B cell (primary cell): ENCODE data around the gene POFUT2. TPM values are rescaled to one million over a fixed set of nuclear protein-coding genes. Genes with fewer than 3 reads are reported as not detected.

Experiments used
- ATAC-seq: fragments of 200-7000 bp; cut with Tn5 transposase; one replicate; pipeline ENCODE4 v1.10.0; 2021; ENCODE audit warnings: low read depth, mild to moderate bottlenecking, moderate number of reproducible peaks, moderate library complexity
- CTCF ChIA-PET: fragments of 350-600 bp; sonication (Branson Sonifier 250); formaldehyde crosslinking; loops from one replicate; lab custom pipeline; 2021; ENCODE audit warnings: antibody characterized with exemption, inconsistent platforms; lab: Charles Lee
- POLR2A ChIA-PET: fragments of 350-600 bp; sonication (Branson Sonifier 250); formaldehyde crosslinking; loops from one replicate; lab custom pipeline; 2021; ENCODE audit warnings: antibody characterized with exemption; lab: Charles Lee
- DNase-seq: peaks from one replicate; pipeline ENCODE4 v3.0.0; 2013
- H2AFZ ChIP-seq: 2 replicates; pipeline ENCODE4 v1.6.1; 2012; ENCODE audit warnings: mild to moderate bottlenecking, low read depth, low read length; ENCODE audit not compliant: insufficient read depth, poor library complexity, severe bottlenecking
- H3K27ac ChIP-seq, 2 donors: 1 replicate in 1 of 2; 2 replicates in 1 of 2; pipeline ENCODE4 v1.5.1; 2012 to 2013; ENCODE audit warnings: low read length in 2 of 2, mild to moderate bottlenecking in 2 of 2, moderate library complexity in 1 of 2
- H3K27me3 ChIP-seq, 4 experiments: fragments of 200-600 bp in 1 of 4; sonication (generic) in 1 of 4; replicated peaks in 1 of 4; 1 replicate in 2 of 4; 2 replicates in 2 of 4; pipeline versions ENCODE4 v1.6.1 to v1.7.0; 2013 to 2016; ENCODE audit warnings: low read length in 3 of 4, mild to moderate bottlenecking in 2 of 4, mixed read lengths in 1 of 4, moderate library complexity in 1 of 4; ENCODE audit not compliant: insufficient read depth in 4 of 4, control insufficient read depth in 3 of 4; ENCODE audit errors: control extremely low read depth in 1 of 4
- H3K36me3 ChIP-seq, 2 experiments: replicated peaks in 1 of 2; 1 replicate in 1 of 2; 2 replicates in 1 of 2; pipeline versions ENCODE4 v1.6.1 to v1.7.1; 2013; ENCODE audit warnings: low read length in 1 of 2; ENCODE audit not compliant: insufficient read depth in 2 of 2, control insufficient read depth in 1 of 2; ENCODE audit errors: control extremely low read depth in 1 of 2, extremely low read depth in 1 of 2
- H3K4me1 ChIP-seq, 2 donors: fragments of 200-600 bp in 1 of 2; sonication (generic) in 1 of 2; 1 replicate in 1 of 2; 2 replicates in 1 of 2; pipeline versions ENCODE4 v1.5.1 to v1.6.1; 2013 to 2017; ENCODE audit warnings: low read length in 2 of 2; ENCODE audit not compliant: control insufficient read depth in 2 of 2, insufficient read depth in 2 of 2
- H3K4me2 ChIP-seq: replicated peaks from 2 replicates; pipeline ENCODE3; 2012; ENCODE audit warnings: mild to moderate bottlenecking, low read depth, low read length; ENCODE audit not compliant: poor library complexity, severe bottlenecking
- H3K4me3 ChIP-seq, 5 experiments: fragments of 200-600 bp in 1 of 5; sonication (generic) in 1 of 5; 1 replicate in 3 of 5; 2 replicates in 2 of 5; pipeline versions ENCODE4 v1.5.1 to v1.7.0; 2011 to 2016; ENCODE audit warnings: low read length in 4 of 5, mild to moderate bottlenecking in 4 of 5, low read depth in 2 of 5, control low read depth in 1 of 5, moderate library complexity in 1 of 5; ENCODE audit not compliant: insufficient read depth in 1 of 5; ENCODE audit errors: control extremely low read depth in 1 of 5, extremely low read depth in 1 of 5
- H3K79me2 ChIP-seq: fragments of 200-600 bp; sonication (generic); one replicate; pipeline ENCODE4 v1.6.0; 2016; ENCODE audit warnings: low read length; ENCODE audit not compliant: control insufficient read depth, insufficient read depth
- H3K9ac ChIP-seq: fragments of 200-600 bp; sonication (generic); 2 replicates; pipeline ENCODE4 v1.6.1; 2017; ENCODE audit warnings: mild to moderate bottlenecking, low read length, moderate library complexity
- H3K9me3 ChIP-seq, 3 donors: one replicate each; pipeline versions ENCODE4 v1.6.1 to v1.7.1; 2013; ENCODE audit warnings: low read length in 2 of 3; ENCODE audit not compliant: control insufficient read depth in 2 of 3, insufficient read depth in 1 of 3; ENCODE audit errors: control extremely low read depth in 1 of 3
- H4K20me1 ChIP-seq: 2 replicates; pipeline ENCODE4 v1.6.0; 2012; ENCODE audit warnings: mild to moderate bottlenecking, low read length; ENCODE audit not compliant: insufficient read depth, control insufficient read depth, poor library complexity, severe bottlenecking
- H3K27ac Mint-ChIP-seq: one replicate; pipeline ENCODE4 v1.8.0; 2021; ENCODE audit warnings: mixed read lengths
- H3K27me3 Mint-ChIP-seq: one replicate; pipeline ENCODE4 v1.8.0; 2021; ENCODE audit warnings: mixed read lengths
- H3K4me1 Mint-ChIP-seq: one replicate; pipeline ENCODE4 v1.8.0; 2021; ENCODE audit warnings: mixed read lengths
- H3K4me3 Mint-ChIP-seq: one replicate; pipeline ENCODE4 v1.8.0; 2021; ENCODE audit warnings: mixed read lengths
- H3K9me3 Mint-ChIP-seq: one replicate; pipeline ENCODE4 v1.8.0; 2022; ENCODE audit warnings: mixed read lengths; ENCODE audit not compliant: insufficient read depth
- EZH2 ChIP-seq: IDR thresholded peaks from 2 replicates; pipeline ENCODE4 v1.6.1; 2012; ENCODE audit warnings: borderline replicate concordance, low read depth, mild to moderate bottlenecking, moderate library complexity, low read length; ENCODE audit not compliant: insufficient read depth, poor library complexity, severe bottlenecking
- WGBS: methylation state at CpG from one replicate; pipeline ENCODE4 v1.1.5; 2013; ENCODE audit warnings: missing lambda C conversion rate; ENCODE audit not compliant: insufficient coverage; 5-methylcytosine and 5-hydroxymethylcytosine counted together
- intact Hi-C: fragments of 100-400 bp; cut with micrococcal nuclease; formaldehyde crosslinking; loops from one replicate; pipeline ENCODE4 v1.10.0; 2022
- polyA plus RNA-seq: library from polyadenylated mRNA; depleted of rRNA; stranded (reverse); fragments of >200 nt; gene quantifications from 2 replicates; pipeline ENCODE4 v1.2.3, GENCODE V29; 2012
- total RNA-seq, 2 donors: library from RNA; stranded (reverse); fragments of 120-200 nt in 1 of 2; gene quantifications; 1 replicate in 1 of 2; 2 replicates in 1 of 2; pipeline versions ENCODE4 v1.2.3 to v1.2.4, GENCODE V29; 2013 to 2022
- TF ChIP-seq, protein P1 (sequence below): fragments of 200-600 bp; IDR thresholded peaks from one replicate; pipeline ENCODE4 v1.8.0; 2022; ENCODE audit warnings: antibody characterized with exemption, mild to moderate bottlenecking

Gene POFUT2
- total and polyA plus RNA-seq, 2 donors (not counting 1 experiment from before 2014, with no cell fraction given) = 38.3 to 41.8 TPM

DNA sequence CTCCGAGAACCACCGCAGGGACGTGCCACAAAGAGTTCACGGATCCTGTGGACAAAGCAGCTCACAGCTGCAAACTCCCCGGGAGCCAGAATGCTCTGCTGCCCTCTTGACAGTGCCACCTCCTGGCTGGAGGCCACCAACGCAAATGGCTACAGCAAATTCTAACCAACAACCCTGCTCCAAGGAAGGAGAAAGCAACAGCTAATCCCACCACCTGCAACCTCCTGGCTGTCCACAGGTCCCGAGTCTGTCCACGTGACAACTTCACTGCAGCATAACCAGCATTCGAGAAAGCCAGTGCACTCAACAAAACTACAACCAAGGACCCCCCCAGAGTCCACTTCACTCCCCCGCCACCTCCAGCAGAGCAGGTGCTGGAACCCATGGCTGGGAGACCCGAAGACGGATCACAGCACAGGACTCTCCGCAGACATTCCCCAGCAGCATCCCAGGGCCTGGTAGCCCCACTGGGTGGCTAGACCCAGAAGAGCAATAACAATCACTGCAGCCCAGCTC lies 17.3 kb downstream of the POFUT2 start:
- peaks cover 10% of the 10 kb centered on the region for H4K20me1 ChIP-seq
- peaks cover 5 to 47% of the 10 kb centered on the region in 2 experiments for H3K36me3 ChIP-seq
- no peak overlapping the region for H3K27ac ChIP-seq
- peaks cover 6 to 10% (median 9%) of the 10 kb centered on the region in 3 donors for H3K9me3 ChIP-seq
- Mint-ChIP-seq H3K4me1 (no peaks in the 10 kb centered on the region), H3K9me3 (peaks cover 5% of the 10 kb centered on the region), H3K27ac (no peak overlapping the region), H3K27me3 (no peaks in the 10 kb centered on the region), H3K4me3 (no peak overlapping the region)
- WGBS = over 99% methylated on average over 13 of the region's 13 CpGs
- peaks cover 11% of the 10 kb centered on the region for H3K79me2 ChIP-seq
- H3K4me2 ChIP-seq = no peak overlapping the region
- H3K4me3 ChIP-seq = no peak overlapping the region
- TF ChIP-seq, protein P1, sequence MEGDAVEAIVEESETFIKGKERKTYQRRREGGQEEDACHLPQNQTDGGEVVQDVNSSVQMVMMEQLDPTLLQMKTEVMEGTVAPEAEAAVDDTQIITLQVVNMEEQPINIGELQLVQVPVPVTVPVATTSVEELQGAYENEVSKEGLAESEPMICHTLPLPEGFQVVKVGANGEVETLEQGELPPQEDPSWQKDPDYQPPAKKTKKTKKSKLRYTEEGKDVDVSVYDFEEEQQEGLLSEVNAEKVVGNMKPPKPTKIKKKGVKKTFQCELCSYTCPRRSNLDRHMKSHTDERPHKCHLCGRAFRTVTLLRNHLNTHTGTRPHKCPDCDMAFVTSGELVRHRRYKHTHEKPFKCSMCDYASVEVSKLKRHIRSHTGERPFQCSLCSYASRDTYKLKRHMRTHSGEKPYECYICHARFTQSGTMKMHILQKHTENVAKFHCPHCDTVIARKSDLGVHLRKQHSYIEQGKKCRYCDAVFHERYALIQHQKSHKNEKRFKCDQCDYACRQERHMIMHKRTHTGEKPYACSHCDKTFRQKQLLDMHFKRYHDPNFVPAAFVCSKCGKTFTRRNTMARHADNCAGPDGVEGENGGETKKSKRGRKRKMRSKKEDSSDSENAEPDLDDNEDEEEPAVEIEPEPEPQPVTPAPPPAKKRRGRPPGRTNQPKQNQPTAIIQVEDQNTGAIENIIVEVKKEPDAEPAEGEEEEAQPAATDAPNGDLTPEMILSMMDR = no peak
- no peak for TF ChIP-seq EZH2
- H3K27me3 ChIP-seq = no peaks in the 10 kb centered on the region
- H3K4me1 ChIP-seq = no peaks in the 10 kb centered on the region
- ATAC-seq = no peak
- H3K9ac ChIP-seq = no peak overlapping the region
- DNase-seq = no peak
- H2AFZ ChIP-seq = no peak overlapping the region
- ChIA-PET CTCF (no interaction called here), POLR2A (no interaction called here)
- intact Hi-C loops = no loop called here

DNA sequence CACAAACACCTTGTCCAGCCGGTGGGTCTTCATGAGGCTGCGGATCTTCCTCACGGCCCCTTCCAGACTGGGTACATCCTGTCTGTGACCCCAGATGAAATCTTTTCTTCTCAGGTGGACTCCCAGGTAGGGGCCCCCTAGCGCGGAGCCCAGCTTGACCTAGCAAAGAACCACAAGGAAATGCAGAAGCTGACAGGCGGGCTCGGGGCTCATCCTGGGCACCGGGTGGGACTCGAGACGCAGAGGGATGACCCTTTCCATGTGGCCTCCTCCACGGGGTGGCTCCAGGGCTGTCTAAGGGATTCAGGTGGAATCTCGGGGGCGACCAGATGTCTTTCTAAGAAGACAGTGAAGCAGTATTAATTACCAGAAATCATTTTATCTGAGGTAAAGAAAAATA lies 17.8 kb downstream of the POFUT2 start:
- no peak overlapping the region for H3K4me3 ChIP-seq
- no peaks in the 10 kb centered on the region for H3K27me3 ChIP-seq
- peaks cover 11% of the 10 kb centered on the region for H3K79me2 ChIP-seq
- no peak overlapping the region for H3K27ac ChIP-seq
- no peak overlapping the region for H3K4me2 ChIP-seq
- H3K36me3 ChIP-seq = peaks cover 5 to 51% of the 10 kb centered on the region in 2 experiments
- Mint-ChIP-seq H3K9me3 (peaks cover 5% of the 10 kb centered on the region), H3K27me3 (no peaks in the 10 kb centered on the region), H3K4me3 (no peak overlapping the region), H3K27ac (no peak overlapping the region), H3K4me1 (no peaks in the 10 kb centered on the region)
- H4K20me1 ChIP-seq = peaks cover 10% of the 10 kb centered on the region
- 99% methylated on average over 10 of the region's 13 CpGs for WGBS
- intact Hi-C loops = no loop called here
- no peaks in the 10 kb centered on the region for H3K4me1 ChIP-seq
- peaks cover 6 to 10% (median 9%) of the 10 kb centered on the region in 3 donors for H3K9me3 ChIP-seq
- no peak for TF ChIP-seq EZH2
- TF ChIP-seq, protein P1 = no peak
- H2AFZ ChIP-seq = no peak overlapping the region
- no peak overlapping the region for H3K9ac ChIP-seq
- ATAC-seq (no peak), DNase-seq (no peak)
- ChIA-PET POLR2A (no interaction called here), CTCF (no interaction called here)
